Effector CD4-positive, alpha-beta T cell (primary cell): ENCODE results near the gene APP.
"Not testable (repeated sequence)": the region's sequence is repeated elsewhere in the genome, so short reads cannot be mapped to it uniquely, and the experiment has no call there.

ENCODE experiments used
- DNase-seq: peaks from one replicate; pipeline ENCODE4 v3.0.0-alpha.2; 2020

Gene APP

DNA sequence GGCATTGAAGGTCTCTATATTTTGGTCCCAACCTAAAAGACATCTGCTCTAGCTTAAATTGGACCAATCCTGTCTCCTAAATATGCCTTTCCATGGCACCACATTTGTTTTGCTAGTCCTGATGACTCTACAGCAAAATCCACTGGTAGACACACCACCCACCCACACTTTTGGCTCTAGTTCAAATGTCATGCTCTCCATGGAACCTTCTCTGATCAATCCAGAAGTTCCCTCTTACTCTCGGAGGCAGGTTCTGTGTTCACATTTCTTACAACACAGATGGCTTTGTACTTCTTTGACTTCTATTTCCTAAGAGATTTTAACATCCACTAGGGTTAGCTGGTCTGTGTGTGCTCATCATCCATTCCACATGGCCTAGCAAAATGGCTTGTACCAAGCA lies 151.3 kb downstream of the APP start:
- no peak for DNase-seq

- DNase-seq: no peak
These were observed 156.6 kb downstream of the APP start for GRCh38 chr21:26013970-26014369.

DNA sequence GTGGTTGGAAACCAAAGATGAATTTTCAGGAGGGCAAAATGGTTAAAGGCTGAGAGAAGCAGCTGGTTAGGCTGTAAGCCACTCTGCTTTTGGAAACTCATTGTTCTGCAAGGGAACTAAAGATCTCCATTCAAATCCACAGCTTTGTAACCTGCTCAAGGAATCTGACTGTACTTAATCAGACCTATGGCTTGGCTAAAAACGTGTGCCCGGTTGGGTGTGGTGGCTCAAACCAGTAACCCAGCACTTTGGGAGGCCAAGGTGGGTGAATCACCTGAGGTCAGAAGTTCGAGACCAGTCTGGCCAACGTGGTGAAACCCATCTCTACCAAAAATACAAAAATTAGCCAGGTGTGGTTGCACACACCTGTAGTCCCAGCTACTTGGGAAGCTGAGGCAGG lies 158.1 kb downstream of the APP start:
- not testable (repeated sequence) for DNase-seq

DNA sequence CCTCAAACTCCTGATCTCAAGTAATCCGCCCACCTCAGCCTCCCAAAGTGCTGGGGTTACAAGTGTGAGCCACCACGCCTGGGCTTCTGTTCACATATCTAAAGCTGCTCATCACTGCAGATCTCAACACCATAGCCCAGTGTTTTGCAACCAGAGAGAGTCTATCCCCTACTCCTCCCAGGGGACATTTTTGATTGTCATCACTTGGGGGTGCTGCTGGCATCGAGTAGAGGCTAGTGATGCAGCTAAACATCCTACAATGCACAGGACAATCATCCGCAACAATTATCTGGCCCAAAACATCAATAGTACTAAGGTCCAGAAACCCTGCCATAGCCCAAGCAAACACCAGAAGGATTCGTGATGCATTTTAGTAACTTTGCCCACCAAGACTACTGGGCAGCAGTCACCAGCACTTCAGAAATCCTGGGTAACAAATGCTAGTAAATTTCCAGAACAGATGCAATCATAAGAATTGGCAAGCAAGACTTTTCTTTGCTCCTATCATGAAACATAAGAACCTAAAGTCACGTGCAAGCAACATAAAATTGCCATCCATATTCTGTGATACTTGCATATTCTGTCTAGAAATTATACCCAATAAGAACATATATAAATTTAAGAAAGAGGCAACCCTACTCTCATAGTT lies 159.2 kb downstream of the APP start:
- DNase-seq: no peak

DNA sequence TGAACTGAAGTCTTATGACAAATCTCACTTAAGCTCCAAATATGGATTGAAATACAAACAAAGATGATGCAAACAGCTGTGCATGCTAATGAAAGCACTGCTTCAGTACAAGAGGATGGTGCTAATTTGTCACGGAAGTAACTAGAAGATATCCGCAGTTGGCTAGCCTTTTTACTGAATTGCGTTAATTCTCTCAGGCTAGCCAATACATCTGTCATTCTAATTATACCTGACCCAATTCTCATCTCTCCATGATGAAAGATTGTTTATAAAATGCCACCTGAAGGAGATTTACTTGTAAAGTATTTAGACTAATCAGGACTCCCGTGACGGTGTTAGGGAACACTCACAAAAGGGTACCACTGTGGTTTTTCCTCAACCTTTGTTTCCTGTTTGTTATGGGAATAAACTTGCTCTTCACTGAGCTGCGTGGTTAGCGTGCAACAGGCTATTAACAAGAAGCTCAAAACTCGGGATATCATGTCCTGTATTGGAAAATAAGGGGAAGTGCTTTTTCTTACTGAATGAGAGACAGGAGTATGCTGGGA lies 162.5 kb downstream of the APP start:
- DNase-seq: no peak

GRCh38 chr21:26005464-26005863 lies 165.1 kb downstream of the APP start:
- DNase-seq: no peak

DNA sequence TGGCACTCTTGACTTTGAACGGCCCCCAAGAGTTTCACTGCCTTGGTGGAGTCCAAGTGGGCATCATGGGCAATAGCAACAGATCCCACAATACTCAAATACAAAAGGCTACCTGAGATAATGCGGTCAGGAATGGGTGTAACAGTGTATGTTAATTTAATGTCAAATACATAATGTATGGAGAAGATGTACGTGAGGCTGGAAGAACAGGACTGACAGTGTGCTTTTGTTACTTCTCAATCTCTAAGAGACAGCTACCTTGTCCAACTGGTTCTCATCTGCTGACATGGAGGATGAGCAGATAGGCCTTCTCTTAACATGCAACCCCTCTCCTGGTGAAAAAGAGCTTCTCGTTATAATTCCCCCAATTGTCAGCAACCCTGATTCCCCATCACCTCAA lies 167.2 kb downstream of the APP start:
- DNase-seq: no peak

DNA sequence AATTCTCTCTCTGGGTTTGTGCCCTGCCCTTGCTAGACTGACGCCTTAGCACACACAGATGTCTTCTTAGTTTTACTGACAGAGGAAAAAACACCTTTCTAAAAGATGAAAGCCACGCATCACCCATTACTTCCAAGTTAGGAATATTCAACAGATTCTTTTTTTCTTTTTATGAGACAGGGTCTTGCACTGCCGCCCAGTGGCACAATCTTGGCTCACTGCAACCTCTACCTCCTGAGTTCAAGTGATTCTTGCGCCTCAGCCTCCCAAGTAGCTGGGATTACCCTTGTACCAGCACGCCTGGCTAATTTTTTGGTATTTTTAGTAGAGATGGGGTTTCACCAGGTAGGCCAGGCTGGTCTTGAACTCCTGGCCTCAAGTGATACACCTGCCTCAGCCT lies 169.2 kb downstream of the APP start:
- no peak for DNase-seq

DNA sequence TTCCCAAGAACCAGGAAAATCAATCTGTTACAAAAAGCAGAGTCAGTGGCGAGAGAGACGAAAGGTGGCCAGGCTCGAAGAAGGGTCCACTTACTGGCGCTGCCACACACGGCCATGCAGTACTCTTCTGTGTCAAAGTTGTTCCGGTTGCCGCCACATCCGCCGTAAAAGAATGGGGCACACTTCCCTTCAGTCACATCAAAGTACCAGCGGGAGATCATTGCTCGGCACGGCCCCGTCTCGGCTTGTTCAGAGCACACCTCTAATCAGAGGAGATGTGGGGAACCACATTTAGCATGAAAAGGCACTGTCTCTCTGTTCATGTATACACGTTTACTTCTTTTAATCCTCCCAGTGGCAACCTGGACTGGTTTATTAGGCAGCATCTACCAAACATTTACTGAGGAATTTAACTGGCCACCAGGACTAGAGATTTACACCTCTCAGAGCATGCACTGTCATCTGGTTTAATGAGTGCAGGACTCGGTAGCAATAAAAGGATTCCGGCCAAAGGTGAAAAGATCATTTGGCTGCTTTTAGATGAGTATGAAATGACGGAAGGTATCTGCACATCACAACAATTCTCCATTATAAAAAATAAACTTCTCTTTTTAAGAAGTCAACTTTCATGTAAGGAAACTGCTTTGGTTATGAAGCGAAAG lies 170.5 kb downstream of the APP start:
- no peak for DNase-seq

- DNase-seq: no peak
These were observed 172.6 kb downstream of the APP start for GRCh38 chr21:25997788-25998611.

GRCh38 chr21:25995278-25995677 lies 175.3 kb downstream of the APP start:
- DNase-seq: no peak

DNA sequence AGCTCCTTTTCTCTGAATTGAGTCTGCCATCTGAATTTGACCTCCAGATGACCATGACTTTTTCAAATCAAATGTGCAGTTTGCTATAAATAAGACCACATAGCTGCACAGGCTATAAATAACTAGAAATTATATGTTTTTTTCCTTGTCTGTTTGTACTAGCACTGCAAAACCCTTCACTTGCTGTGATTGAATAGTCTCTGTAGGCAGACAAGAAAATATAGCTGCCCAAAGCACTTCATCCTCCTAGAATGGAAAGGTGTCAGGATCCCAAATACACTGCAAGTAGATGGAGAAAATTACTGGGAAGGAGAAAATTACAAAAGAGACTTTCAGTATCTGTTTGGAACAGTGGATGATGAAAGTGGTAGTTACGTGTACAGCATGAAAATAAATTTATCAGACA lies 175.8 kb downstream of the APP start:
- DNase-seq: no peak

- DNase-seq: no peak
These were observed 181.8 kb downstream of the APP start for GRCh38 chr21:25988738-25989137.

DNA sequence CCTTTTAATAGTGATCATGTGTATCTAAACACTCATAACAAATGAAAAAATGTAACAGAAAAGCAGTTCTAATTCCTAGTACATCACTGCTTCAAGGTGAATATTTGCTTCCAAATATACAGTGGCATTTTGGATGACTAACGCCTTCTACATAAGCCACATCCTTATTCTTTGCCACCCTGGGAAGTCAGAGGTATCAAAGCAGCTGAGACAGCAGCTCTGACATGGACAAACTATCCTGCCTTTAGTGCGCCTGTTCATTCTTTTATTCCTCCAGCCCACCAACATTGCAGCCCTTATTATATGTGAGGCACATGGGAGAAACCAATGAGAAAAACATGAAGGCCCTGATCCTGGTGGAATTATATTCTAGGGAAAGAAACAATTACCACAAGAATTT lies 183.0 kb downstream of the APP start:
- DNase-seq: no peak

GRCh38 chr21:25986928-25987327 lies 183.6 kb downstream of the APP start:
- DNase-seq: no peak

- DNase-seq: no peak
These were observed 184.6 kb downstream of the APP start for GRCh38 chr21:25985990-25986389.

DNA sequence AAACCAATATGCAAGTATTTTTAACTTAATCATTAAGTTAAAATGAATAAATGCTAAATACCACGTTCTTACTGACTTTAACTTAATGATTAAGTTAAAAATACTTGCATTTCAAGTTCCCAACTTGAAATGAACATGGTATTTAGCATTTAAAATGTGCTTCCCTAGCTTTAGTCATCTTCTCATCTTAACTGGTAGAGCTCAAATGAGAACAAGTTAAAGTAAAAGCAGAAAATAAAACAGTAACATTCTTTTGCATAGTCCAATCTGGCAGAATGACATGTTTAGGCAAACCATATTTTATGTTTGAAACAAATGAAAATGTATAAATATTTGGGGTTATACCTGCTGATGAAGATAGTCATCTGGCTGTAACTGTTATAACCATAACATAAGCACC lies 186.0 kb downstream of the APP start:
- DNase-seq: no peak

DNA sequence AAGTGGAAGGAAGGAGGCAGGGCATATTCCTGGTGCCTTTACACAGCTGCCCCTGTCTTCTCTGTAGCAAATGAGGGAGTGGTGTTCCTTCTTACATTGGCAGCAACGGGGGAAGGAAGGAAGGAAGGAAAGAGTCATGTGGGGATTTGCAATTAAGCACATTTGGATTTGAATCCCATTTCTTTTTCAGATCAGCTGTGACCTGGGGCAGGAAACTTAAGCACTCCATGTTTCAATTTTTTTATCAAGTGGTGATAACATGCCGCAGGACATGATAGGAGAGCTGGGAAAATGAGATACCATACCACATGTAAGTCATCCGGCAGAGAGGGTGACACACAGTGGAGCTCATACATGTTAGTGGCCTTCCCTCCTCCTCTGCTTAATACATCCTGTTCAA lies 186.8 kb downstream of the APP start:
- no peak for DNase-seq

- no peak for DNase-seq
These were observed 189.9 kb downstream of the APP start for GRCh38 chr21:25980710-25981109.

GRCh38 chr21:25979845-25980616 lies 190.5 kb downstream of the APP start:
- no peak for DNase-seq

DNA sequence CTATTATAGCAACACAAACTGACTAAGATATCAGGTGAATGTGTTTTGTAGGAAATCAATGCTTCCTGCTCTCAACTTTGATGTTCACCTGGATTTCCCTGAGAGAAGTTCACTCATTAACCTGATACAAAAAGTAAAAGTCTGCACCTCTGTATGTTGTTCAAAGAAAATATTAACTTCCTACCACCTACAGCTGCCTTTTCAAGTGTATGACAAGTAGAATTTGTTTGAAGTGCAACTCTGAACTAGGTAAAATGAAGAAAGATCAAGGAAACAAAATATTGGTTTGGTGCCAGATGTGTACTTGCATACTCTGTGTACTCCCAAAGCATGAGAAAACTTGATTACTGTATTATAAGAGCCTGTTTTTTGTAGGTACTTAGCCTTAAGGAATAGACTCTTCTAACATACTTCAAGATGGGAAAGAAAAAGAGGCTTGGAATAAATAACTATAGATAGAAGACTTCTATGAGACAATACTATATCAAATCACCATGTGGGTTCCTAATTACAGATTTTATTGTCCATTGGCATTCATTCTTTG lies 193.4 kb downstream of the APP start:
- DNase-seq: no peak

GRCh38 chr21:25974964-25975363 lies 195.6 kb downstream of the APP start:
- no peak for DNase-seq
